Epidermal melanocyte (primary cell): ENCODE results near the gene HTR1D.

Experiments used
- DNase-seq: peaks from one replicate; pipeline ENCODE4 v3.0.0; 2011; ENCODE audit warnings: low spot score; ENCODE audit not compliant: insufficient read length

The HTR1D gene

DNA sequence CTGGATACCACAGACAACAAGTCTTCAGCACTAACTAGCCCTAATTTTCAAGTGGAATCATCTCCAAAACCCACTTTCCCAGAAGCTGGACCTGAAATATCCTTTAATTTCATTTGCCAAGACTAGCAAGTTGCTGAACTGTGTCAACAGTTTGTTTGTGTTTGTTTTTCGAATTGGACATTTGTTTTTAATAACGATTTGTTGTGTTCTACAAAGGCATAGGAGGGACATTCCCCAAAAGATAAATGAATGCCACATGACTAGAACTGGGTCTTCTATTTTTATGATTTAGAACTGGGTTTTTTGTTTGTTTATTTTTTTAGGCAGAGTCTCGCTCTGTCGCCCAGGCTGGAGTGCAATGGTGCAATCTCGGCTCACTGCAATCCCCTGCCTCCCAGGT, 66.6 kb downstream of the HTR1D start:
- no peak for DNase-seq

DNA sequence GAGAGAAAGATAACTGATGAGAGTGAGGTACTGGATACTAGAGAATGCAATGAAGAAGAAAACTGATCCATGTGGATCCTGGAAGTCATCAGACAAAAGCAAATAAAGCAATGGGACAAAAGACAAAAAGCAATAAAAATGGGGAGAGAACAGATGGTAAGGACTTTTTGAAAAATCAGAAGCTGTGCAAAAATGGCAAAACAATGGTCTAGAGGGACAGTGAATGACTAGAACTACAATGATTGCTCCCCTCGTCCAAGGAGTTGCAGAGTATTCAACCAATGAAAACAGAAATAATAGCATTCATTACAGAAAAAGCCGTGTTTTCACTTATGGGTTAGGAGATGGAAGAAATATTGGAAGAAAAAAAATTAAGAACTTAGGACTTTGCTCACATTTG, 67.2 kb downstream of the HTR1D start:
- DNase-seq = no peak

DNA sequence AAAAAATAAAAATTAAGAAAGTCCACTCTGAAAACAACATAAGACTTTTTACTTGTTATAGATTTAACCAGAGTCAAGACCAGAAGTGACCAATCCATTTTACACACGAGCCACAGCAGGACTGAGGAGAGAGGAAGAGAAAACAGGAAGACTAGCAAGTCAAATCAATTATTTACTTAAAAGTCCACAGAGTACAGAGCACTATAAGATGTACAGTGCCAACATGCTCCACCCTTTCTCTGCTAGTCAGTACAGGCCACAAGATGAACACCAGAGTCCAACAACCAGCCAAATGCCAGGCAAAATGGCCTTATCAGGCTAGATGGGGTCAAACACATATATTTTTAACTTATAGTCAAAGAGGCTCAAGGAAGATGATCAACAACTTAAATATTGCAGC, 68.2 kb downstream of the HTR1D start:
- no peak for DNase-seq

DNA sequence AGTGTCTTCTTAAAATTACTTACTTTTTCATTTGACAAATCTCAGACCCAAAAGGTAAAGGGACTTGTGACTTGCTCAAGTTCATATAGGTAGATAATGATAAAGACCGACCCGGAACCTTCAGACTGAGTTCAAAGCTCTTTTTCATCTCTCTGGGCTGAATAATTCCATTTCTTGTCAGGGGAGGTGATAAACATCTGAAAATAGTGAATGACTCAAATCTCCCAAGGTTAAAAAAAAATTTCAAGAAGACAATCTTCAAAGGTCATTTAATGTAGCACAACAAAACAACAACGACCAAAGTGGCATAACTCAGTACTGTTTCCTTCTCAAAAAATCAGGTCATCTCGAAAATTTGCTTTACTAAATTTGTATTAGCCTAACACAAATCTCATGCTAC, 69.2 kb downstream of the HTR1D start:
- DNase-seq = no peak
